ENCODE data around the gene ATP2B1. TPM values are rescaled to one million over a fixed set of nuclear protein-coding genes. Genes with fewer than 3 reads are reported as not detected.

ATP2B1 gene
- total RNA-seq, 1 donor from 2014 or later = 10.7 TPM

GRCh38 chr12:89674326-89674942 is 34.2 kb downstream of the ATP2B1 start:
- H3K9me3 ChIP-seq (replicated peaks) = no peaks in the 10 kb centered on the region

GRCh38 chr12:89673603-89674002 is 35.0 kb downstream of the ATP2B1 start:
- H3K27me3 ChIP-seq (ENCODE audit: low read depth) = no peaks in the 10 kb centered on the region
- DNase-seq = no peak
- no peak overlapping the region for H3K27ac ChIP-seq (replicated peaks)
- peaks cover 10% of the 10 kb centered on the region for H3K4me1 ChIP-seq
- intact Hi-C loops (cut with micrococcal nuclease) = no loop called here
- no peak overlapping the region for H3K4me3 ChIP-seq
- no peak for TF ChIP-seq CTCF (IDR thresholded peaks at IDR 0.05; ENCODE audit: borderline replicate concordance)
- no peaks in the 10 kb centered on the region for H3K9me3 ChIP-seq (replicated peaks)
- H3K36me3 ChIP-seq = no peaks in the 10 kb centered on the region

More at GRCh38 chr12:89674326-89674942, 34.2 kb downstream of the ATP2B1 start:
- no peak for TF ChIP-seq CTCF (IDR thresholded peaks at IDR 0.05; ENCODE audit: borderline replicate concordance)
- intact Hi-C loops (cut with micrococcal nuclease) = no loop called here
- H3K4me3 ChIP-seq = no peak overlapping the region
- no peak overlapping the region for H3K27ac ChIP-seq (replicated peaks)
- DNase-seq = no peak
- H3K4me1 ChIP-seq = peaks cover 15% of the 10 kb centered on the region
- no peaks in the 10 kb centered on the region for H3K36me3 ChIP-seq
- H3K27me3 ChIP-seq (ENCODE audit: low read depth) = no peaks in the 10 kb centered on the region

- no peak for DNase-seq
- Histone ChIP-seq H3K4me1 (peaks cover 5% of the 10 kb centered on the region), H3K27ac (replicated peaks) (no peak overlapping the region), H3K4me3 (no peak overlapping the region), H3K9me3 (replicated peaks) (no peaks in the 10 kb centered on the region), H3K36me3 (no peaks in the 10 kb centered on the region), H3K27me3 (ENCODE audit: low read depth) (no peaks in the 10 kb centered on the region)
- no peak for TF ChIP-seq CTCF (IDR thresholded peaks at IDR 0.05; ENCODE audit: borderline replicate concordance)
- intact Hi-C loops (cut with micrococcal nuclease) = no loop called here
These were observed 36.1 kb downstream of the ATP2B1 start for GRCh38 chr12:89672589-89672979.

- no peaks in the 10 kb centered on the region for H3K36me3 ChIP-seq
- H3K4me3 ChIP-seq = no peak overlapping the region
- intact Hi-C loops (cut with micrococcal nuclease) = no loop called here
- peaks cover 5% of the 10 kb centered on the region for H3K4me1 ChIP-seq
- DNase-seq = no peak
- no peaks in the 10 kb centered on the region for H3K27me3 ChIP-seq (ENCODE audit: low read depth)
- no peak for TF ChIP-seq CTCF (IDR thresholded peaks at IDR 0.05; ENCODE audit: borderline replicate concordance)
- no peaks in the 10 kb centered on the region for H3K9me3 ChIP-seq (replicated peaks)
- H3K27ac ChIP-seq (replicated peaks) = no peak overlapping the region
These were observed 37.2 kb downstream of the ATP2B1 start for GRCh38 chr12:89671469-89671868.

GRCh38 chr12:89669197-89669596 is 39.4 kb downstream of the ATP2B1 start:
- H3K9me3 ChIP-seq (replicated peaks) = no peaks in the 10 kb centered on the region
- DNase-seq = no peak
- TF ChIP-seq CTCF (IDR thresholded peaks at IDR 0.05; ENCODE audit: borderline replicate concordance) = no peak
- intact Hi-C loops (cut with micrococcal nuclease) = no loop called here
- H3K27me3 ChIP-seq (ENCODE audit: low read depth) = no peaks in the 10 kb centered on the region
- no peak overlapping the region for H3K27ac ChIP-seq (replicated peaks)
- peaks cover 19% of the 10 kb centered on the region for H3K4me1 ChIP-seq
- no peaks in the 10 kb centered on the region for H3K36me3 ChIP-seq
- no peak overlapping the region for H3K4me3 ChIP-seq

Measured in left ventricle myocardium inferior (tissue), 1 donor.